ENCODE data around the gene FBXO33. TPM values are rescaled to one million over a fixed set of nuclear protein-coding genes. Genes with fewer than 3 reads are reported as not detected.

FBXO33 gene
- total RNA-seq (2022; extraction: Qiagen RNA extraction): 7.4 to 8.7 TPM (median 7.9 TPM) in 5 replicates

GRCh38 chr14:39432179-39432618 is at the start of gene FBXO33:
Gene FBXO33 (minus strand): TSS chr14:39432433. CDS start chr14:39432162, 271 bp downstream.

Other genes starting within 250 kb of the FBXO33 start
- 19.0 to 20.7 TPM (median 19.5 TPM) in 5 replicates for gene MIA2, start 198.5 kb downstream of the FBXO33 start, total RNA-seq (2022; extraction: Qiagen RNA extraction)